Stimulated activated CD8-positive, alpha-beta memory T cell treated with anti-CD3 and anti-CD28 coated beads, Interleukin-15, amount 100 ng/mL, for 48 hours (primary cell): ENCODE measurements around the gene CREG2.

Experiments
- DNase-seq, 2 donors: peaks; one replicate each; pipeline ENCODE4 v3.0.0-alpha.2; 2020; ENCODE audit warnings: low read depth in 2 of 2

The CREG2 gene

GRCh38 chr2:101387151-101387834 lies at the start of gene CREG2:
Gene CREG2 (minus strand): TSS chr2:101387503. CDS start chr2:101387457, 46 bp downstream.
- DNase-seq = peak; percentile 17 to 43

GRCh38 chr2:101435001-101435862 lies 47.9 kb upstream of the CREG2 start:
- no peak for DNase-seq

- DNase-seq = no peak
Measured at GRCh38 chr2:101433465-101433864, 46.2 kb upstream of the CREG2 start.

- no peak for DNase-seq
Measured at GRCh38 chr2:101432411-101433181, 45.3 kb upstream of the CREG2 start.

GRCh38 chr2:101431486-101431885 lies 44.2 kb upstream of the CREG2 start:
- DNase-seq = no peak

GRCh38 chr2:101430156-101430555 lies 42.9 kb upstream of the CREG2 start:
- DNase-seq = no peak

- no peak for DNase-seq
Measured at GRCh38 chr2:101429453-101429852, 42.1 kb upstream of the CREG2 start.

- no peak for DNase-seq
Measured at GRCh38 chr2:101428422-101429176, 41.3 kb upstream of the CREG2 start.

- DNase-seq = no peak
Measured at GRCh38 chr2:101427743-101428142, 40.4 kb upstream of the CREG2 start.

GRCh38 chr2:101427240-101427639 lies 39.9 kb upstream of the CREG2 start:
- DNase-seq = no peak

GRCh38 chr2:101426822-101427221 lies 39.5 kb upstream of the CREG2 start:
- DNase-seq = no peak

GRCh38 chr2:101420623-101421022 lies 33.3 kb upstream of the CREG2 start:
- DNase-seq = no peak

- DNase-seq = peak in 1 of 2 donors; percentile 22
Measured at GRCh38 chr2:101419096-101419663, 31.9 kb upstream of the CREG2 start.

GRCh38 chr2:101418460-101419095 lies 31.3 kb upstream of the CREG2 start:
- no peak for DNase-seq

GRCh38 chr2:101416609-101417008 lies 29.3 kb upstream of the CREG2 start:
- DNase-seq = no peak

GRCh38 chr2:101415884-101416283 lies 28.6 kb upstream of the CREG2 start:
- DNase-seq = no peak

- no peak for DNase-seq
Measured at GRCh38 chr2:101415220-101415619, 27.9 kb upstream of the CREG2 start.

GRCh38 chr2:101412092-101412694 lies 24.9 kb upstream of the CREG2 start:
- no peak for DNase-seq

GRCh38 chr2:101410746-101411145 lies 23.4 kb upstream of the CREG2 start:
- DNase-seq = no peak

GRCh38 chr2:101410114-101410513 lies 22.8 kb upstream of the CREG2 start:
- DNase-seq = no peak
